Stimulated activated CD4-positive, alpha-beta T cell treated with anti-CD3 and anti-CD28 coated beads, TNF-alpha, amount 100 ng/mL, for 1 hour (primary cell): ENCODE data around the gene EME1.

Experiments
- DNase-seq, 3 donors: peaks; one replicate each; pipeline ENCODE4 v3.0.0-alpha.2; 2020; ENCODE audit warnings: low read depth in 3 of 3, low spot score in 1 of 3

EME1 gene

GRCh38 chr17:50347117-50347893 lies 25.7 kb upstream of the EME1 start:
- DNase-seq, result no peak

DNA sequence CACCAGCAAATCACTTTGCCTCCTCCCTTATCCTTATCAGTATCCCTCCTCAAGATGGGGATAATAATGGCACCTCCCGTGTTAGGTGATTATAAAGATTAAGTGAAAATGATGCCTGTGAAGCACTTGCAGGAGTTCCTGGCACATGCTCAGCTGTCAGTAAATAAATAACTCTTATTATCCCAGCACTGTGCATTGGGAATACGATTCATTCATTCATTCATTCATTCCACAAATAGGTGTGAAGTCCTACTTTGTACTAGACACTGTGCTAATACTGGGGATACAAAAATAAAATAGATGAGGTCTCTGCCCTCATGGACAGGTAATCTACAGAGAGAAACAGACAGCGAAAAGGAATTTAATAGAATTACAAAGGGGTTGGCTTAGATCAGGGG lies 25.1 kb upstream of the EME1 start:
- DNase-seq, result no peak

GRCh38 chr17:50348522-50349242 lies 24.3 kb upstream of the EME1 start:
- DNase-seq, result no peak

DNA sequence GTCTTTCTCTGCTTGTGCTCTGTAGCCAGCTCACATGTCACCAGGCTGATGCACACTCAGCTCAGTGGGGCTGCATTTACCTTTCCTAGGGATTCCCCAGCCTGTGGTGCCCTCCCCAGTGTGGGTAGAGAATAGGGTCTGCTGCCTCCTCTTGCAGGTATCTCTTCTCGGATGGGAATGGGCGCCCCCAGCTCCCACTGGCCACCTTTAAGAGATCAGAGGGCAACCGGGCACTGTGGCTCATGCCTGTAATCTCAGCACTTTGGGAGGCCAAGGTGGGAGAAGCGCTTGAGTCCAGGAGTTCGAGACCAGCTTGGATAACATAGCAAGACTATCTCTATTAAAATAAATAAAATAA lies 23.8 kb upstream of the EME1 start:
- DNase-seq, result no peak

DNA sequence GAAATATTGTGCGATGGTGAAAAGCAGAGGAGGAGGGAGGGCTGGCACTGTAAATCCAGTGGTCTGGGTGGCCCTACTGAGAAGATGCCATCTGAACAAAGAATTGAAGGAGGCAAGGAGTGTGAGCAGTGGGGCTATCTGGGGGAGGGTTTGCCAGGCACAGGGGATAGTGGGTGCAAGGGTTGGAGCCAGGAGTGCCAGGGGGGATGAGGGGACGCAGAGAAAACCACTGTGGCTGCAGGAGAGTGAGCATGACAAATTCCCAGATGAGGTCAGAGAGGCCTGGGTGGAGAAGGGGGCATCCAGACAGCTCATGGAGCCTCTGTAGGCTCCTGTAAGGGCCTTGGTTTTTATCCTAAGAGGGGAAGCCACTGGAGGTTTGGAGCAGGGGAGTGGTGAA lies 22.3 kb upstream of the EME1 start:
- DNase-seq, result no peak

DNA sequence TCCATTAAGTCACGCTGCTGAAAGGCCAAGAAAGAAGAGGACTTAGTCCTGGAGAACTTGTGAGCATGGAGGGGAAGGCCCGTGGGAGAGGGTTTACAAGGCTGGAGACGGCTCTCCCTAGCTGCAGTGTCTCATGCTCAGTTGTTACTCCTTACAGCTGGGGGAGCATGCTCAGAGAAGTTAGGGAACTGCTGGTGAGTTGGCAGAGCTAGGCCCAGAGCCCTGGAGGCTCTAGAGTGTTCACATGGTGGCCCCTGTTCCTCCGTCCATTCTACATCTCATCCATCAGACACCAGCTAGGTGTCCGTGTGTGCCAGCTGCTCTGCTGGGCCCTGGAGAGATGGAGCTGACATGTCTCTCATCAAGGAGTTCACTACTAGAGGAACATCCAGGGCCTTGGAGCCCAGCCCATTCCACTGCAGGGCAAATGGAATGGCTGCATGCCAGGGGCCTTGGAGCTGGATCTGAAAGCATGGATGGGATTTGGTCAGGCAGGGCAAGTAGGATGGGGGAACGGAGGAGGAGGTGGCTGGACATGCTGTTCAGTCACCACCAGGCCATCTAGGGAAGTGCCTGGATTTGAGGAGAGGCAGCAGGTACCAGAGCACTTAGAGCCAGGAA lies 20.8 kb upstream of the EME1 start:
- DNase-seq, result no peak

DNA sequence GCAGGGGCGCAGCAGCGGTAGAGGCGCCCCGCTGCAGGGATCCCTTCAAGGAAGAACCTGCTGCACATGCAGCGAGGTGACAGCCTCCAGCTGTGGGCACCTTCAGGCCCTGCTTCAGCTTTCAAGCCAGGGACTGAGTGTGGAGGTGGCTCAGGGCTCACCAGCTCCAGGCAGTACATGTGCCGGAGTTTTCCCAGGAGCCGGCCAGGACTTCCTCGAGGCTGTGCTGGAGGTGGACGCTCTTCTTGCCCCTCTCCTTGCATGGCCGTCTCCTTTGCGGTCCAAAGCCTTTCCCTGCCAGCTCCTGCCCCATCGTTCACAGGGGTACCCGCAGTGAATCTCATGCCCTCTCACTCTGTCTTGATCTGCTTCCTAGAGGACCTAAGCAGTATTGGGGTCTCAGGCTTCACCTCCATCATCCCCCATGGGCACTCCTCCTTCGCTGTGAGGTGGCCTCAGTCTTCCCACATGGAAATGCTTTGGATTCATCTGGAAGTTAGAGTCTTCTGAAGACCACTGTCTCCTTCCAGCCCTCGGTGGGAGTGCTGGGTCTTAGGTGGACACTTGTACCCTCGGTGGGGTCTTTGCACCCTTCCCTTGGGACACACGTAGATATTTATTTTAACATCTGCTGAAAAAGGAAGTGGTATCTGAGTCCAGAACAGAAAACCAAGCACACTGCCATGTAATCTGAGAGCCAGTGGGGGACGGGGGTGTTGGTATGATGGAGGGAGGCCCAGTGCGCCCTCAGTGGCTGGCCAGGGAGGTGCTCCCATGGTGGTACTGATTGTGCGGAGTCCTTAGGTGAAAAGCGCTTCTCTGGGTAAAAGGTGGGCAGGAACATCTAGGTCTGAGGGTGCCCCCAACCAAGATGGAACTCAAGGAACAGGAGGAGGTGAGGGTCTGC lies 20.1 kb upstream of the EME1 start:
- DNase-seq, result no peak

- no peak for DNase-seq
Observed at GRCh38 chr17:50353600-50354195, 19.3 kb upstream of the EME1 start.

GRCh38 chr17:50354198-50354597 lies 18.8 kb upstream of the EME1 start:
- no peak for DNase-seq

- no peak for DNase-seq
Observed at GRCh38 chr17:50354776-50355175, 18.3 kb upstream of the EME1 start.

DNA sequence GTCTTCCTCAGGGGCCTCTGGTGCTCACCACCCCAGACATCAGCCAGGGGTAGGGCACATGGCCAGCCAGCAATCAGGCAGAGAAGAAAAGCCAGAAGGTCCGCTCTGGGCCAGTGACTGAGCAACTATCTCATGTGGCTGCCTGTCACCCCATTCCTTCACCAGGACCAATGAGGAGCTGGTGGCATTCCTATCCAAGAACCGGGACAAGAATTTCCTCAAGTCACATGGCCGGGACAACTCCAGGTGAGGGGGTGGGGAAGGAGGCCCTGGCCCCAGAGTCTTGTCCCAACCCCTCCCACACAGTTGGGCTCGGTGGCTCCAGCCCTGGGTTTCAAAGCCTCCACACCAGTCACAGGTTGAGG lies 17.7 kb upstream of the EME1 start:
- no peak for DNase-seq

GRCh38 chr17:50355701-50356341 lies 17.2 kb upstream of the EME1 start:
- DNase-seq, result no peak

- no peak for DNase-seq
Observed at GRCh38 chr17:50356418-50356817, 16.6 kb upstream of the EME1 start.

GRCh38 chr17:50356892-50357510 lies 16.0 kb upstream of the EME1 start:
- no peak for DNase-seq

DNA sequence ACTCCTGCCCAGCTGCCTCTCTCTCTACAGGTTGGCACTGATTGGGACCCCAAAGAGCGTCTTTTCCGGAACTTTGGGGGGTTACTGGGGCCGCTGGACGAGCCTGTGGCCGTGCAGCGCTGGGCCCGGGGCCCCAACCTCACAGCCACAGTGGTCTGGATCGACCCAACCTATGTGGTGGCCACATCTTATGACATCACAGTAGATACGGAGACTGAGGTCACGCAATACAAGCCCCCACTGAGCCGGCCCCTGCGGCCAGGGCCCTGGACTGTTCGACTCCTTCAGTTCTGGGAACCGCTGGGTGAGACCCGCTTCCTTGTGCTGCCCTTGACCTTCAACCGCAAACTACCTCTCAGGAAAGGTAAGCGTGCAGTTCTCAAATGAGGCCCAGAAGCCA lies 14.9 kb upstream of the EME1 start:
- DNase-seq, result no peak

DNA sequence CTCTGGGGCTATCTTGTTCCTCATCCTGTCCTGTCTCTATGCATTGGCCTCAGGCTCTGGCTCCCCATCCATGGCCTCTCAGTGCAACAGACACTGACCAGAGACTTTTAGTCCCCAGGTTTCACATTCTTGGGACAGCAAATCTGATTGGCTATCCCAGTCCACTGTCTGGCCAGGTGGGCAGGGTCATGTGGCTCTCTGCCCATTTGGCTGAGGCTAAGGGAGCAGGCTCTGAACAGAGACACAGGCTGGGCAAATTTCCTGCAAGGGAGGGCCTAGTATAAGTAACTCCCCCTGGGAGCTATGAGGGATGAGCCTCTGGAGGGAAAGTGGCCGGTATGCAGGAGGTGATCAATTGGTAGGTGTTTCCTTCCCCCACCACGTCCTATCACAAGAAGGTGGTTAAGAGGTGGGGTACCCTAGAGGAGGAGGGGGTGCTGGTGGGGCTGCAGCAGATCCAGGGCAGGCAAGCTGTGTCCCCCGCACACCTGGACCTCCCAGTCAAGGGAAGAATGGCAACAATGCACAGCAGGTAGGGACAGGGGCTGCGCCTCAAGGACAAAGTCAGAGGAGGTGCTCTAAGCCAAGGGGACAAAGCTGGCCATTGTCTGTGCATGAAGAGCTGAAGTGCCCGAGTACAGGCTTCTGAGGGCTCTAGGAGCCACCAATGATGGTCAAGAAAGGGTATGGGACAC lies 13.9 kb upstream of the EME1 start:
- DNase-seq, result no peak

DNA sequence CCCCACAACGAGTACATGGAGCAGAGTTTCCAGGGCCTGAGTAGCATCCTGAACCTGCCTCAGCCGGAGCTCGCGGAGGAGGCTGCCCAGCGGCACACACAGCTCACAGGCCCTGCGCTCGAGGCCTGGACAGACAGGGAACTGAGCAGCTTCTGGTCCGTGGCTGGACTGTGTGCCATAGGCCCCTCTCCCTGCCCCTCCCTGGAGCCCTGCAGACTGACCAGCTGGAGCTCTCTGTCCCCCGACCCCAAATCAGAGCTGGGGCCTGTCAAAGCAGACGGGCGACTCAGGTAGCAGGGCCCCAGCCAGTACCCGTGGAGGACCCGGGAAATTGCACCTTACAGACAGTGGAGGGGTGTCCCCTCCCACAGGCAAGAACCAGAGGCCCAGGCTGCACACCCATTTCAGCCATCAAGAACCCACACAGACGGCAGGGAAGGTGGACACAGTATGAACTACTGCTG lies 13.0 kb upstream of the EME1 start:
- DNase-seq, result no peak

DNA sequence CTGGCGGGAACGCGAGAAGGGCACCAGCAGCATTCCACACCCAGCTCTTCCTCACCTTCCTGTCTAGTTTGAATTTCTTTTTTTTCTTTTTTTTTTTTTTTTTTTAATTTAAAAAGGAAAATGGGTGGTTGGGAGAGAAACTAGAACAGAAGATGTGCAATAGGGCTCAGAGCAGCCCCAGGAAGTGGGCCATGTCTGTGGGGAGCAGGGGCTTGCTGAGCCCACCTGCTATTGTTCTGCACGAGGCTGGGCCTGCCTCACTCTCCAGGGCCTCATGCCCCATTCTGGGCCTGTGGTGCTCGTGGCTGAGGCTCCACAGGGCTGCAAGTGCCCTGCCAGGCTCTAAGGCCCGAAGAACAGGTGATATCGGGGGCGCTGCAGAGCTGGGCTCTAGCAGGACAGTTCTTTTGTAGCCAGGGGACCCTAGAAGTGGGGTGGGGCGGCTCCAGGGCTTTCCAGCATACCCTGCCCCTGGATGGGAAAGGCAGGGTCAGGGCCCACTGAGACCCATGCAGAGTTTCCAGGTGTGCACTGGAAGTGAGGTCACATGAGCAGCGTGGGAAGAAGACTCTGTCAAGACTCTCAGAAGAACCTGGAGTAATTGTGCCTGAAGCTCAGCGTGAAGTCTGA lies 12.4 kb upstream of the EME1 start:
- no peak for DNase-seq
